ENCODE measurements around the gene RPS25.

DNA sequence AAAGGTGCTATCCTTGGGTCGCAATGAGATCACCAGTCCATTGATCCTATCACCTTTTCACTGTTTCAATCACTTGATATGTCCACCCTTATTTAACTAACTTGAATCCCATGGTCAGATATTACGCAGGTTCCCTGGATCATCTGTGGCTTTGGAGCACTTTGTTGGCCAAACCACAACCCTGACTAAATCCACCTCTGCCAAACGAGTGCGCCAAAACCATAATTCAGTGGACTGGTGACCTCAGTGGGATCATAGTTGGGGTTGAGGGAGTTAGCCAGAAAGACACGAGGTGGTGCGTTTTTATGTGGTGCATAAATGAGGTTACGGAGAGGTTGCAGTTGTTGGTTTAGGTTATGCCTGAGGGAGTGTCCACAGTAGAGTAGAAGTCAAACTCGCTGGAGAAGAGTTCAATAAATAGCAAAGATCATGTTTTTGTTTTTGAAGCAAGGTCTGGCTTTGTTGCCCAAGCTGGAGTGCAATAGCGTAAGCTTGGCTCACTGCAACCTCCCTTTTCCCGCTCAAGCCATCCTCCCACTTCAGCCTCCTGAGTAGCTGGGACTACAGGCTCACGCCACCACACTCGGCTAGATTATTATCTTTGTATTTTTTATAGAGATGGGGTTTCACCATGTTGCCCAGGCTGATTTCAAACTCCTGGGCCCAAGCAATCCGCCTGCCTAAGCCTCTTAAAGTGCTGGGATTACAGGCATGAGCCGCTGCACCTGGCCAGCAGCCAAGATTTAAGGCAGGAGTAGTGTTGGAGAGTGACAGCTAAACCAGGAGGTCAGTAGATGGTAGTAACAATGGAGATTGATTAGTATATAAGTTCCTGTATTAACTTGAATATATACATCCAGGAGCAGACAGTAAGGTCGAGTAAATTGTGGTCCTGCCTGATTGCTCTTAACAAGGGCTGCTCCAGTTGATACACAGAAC lies 42.1 kb downstream of the RPS25 start:
- no peak for TF ChIP-seq POLR2A (IDR thresholded peaks at IDR 0.05)
- TF ChIP-seq, protein P1, sequence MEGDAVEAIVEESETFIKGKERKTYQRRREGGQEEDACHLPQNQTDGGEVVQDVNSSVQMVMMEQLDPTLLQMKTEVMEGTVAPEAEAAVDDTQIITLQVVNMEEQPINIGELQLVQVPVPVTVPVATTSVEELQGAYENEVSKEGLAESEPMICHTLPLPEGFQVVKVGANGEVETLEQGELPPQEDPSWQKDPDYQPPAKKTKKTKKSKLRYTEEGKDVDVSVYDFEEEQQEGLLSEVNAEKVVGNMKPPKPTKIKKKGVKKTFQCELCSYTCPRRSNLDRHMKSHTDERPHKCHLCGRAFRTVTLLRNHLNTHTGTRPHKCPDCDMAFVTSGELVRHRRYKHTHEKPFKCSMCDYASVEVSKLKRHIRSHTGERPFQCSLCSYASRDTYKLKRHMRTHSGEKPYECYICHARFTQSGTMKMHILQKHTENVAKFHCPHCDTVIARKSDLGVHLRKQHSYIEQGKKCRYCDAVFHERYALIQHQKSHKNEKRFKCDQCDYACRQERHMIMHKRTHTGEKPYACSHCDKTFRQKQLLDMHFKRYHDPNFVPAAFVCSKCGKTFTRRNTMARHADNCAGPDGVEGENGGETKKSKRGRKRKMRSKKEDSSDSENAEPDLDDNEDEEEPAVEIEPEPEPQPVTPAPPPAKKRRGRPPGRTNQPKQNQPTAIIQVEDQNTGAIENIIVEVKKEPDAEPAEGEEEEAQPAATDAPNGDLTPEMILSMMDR (IDR thresholded peaks at IDR 0.05 in 8 of 11, conservative IDR thresholded peaks at IDR 0.05 in 3 of 11), result no peak
